DOHH2 (cell line): ENCODE results near the gene LAMA3.

Experiments
- CTCF ChIP-seq: fragments of 200-600 bp; sonication (generic); IDR thresholded peaks from one replicate; pipeline ENCODE4 v1.5.1; 2014; ENCODE audit warnings: antibody characterized with exemption, mild to moderate bottlenecking, low read depth, low read length; ENCODE audit not compliant: poor library complexity, severe bottlenecking
- EZH2phosphoT487 ChIP-seq: fragments of 200-600 bp; sonication (generic); IDR thresholded peaks from 2 replicates; pipeline ENCODE4 v1.6.1; 2017; ENCODE audit warnings: borderline replicate concordance, mild to moderate bottlenecking, antibody characterized with exemption, low read length, moderate library complexity, mixed read lengths

GRCh38 chr18:23906658-23907057 lies 217.4 kb downstream of the LAMA3 start:
- TF ChIP-seq CTCF (no peak), EZH2phosphoT487 (no peak)
